Kidney epithelial cell (primary cell): ENCODE data around the gene SMAD6. TPM values are rescaled to one million over a fixed set of nuclear protein-coding genes. Genes with fewer than 3 reads are reported as not detected.

Experiments
- DNase-seq: peaks from one replicate; pipeline ENCODE4 v3.0.0-alpha.2; 2010; ENCODE audit warnings: low read depth
- H3K27me3 ChIP-seq: 2 replicates; pipeline ENCODE4 v1.6.0; 2011; ENCODE audit warnings: low read length; ENCODE audit not compliant: control insufficient read depth, insufficient read depth
- H3K36me3 ChIP-seq: 2 replicates; pipeline ENCODE4 v1.5.1; 2011; ENCODE audit warnings: low read length; ENCODE audit not compliant: control insufficient read depth, insufficient read depth
- H3K4me3 ChIP-seq: 2 replicates; pipeline ENCODE4 v1.5.1; 2011; ENCODE audit warnings: low read depth, mild to moderate bottlenecking, control low read depth, low read length
- total RNA-seq: library from RNA; depleted of rRNA; stranded (reverse); fragments of >200 nt; gene quantifications from 2 replicates; pipeline ENCODE4 v1.2.3, GENCODE V29; 2015
- TF ChIP-seq, protein P1 (sequence below): IDR thresholded peaks from 2 replicates; pipeline ENCODE4 v1.5.1; 2011; ENCODE audit warnings: mild to moderate bottlenecking, moderate library complexity, low read length, control low read depth, inconsistent platforms; ENCODE audit not compliant: insufficient read depth, poor library complexity, severe bottlenecking

Gene SMAD6
- total RNA-seq, 1 donor from 2014 or later: 8.3 TPM

DNA sequence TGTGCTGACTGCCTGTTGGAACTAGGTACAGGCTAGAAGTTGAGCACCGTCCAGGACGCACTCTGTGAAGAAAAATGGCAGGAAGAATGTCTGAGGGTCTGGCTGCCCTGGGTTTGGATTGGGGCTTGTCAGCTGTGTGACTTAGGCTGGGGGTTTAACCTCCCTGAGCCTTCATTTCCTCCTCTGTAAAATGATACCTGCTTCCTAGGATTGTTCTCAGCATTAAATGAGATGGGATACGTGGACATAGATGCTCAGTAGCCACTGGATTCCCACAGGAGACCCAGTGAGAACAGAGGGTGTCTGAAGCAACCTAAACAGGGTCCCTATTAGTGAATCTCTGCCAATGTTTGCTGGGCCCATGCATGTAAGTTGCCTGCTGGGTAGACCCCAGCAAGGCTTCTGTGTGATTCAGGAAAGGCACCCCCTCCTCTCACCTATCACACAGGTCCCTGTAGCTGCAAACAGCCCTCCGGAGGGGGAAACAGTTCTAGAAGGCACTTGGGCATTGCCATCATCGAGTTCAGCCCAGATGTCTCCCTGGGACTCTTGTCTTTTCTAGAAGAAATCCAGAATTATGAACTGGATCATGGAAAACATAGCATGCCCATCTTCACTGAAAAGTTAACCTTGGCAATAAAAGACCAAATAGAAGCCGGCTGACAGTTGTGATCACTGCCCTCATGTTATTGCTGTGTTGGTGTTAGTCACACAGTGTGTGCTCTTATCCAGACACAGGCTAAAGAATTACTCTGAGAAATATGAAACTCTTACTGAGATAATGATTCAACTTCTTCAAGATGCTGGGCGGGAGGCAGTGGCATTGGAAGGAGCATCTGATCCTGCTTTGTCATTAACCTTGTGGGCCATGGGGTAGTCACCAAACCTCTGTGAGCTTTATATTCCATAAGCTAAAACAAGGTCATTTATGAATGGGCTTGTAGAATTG is 64.5 kb downstream of the SMAD6 start:
- no peak for DNase-seq
- TF ChIP-seq, protein P1, sequence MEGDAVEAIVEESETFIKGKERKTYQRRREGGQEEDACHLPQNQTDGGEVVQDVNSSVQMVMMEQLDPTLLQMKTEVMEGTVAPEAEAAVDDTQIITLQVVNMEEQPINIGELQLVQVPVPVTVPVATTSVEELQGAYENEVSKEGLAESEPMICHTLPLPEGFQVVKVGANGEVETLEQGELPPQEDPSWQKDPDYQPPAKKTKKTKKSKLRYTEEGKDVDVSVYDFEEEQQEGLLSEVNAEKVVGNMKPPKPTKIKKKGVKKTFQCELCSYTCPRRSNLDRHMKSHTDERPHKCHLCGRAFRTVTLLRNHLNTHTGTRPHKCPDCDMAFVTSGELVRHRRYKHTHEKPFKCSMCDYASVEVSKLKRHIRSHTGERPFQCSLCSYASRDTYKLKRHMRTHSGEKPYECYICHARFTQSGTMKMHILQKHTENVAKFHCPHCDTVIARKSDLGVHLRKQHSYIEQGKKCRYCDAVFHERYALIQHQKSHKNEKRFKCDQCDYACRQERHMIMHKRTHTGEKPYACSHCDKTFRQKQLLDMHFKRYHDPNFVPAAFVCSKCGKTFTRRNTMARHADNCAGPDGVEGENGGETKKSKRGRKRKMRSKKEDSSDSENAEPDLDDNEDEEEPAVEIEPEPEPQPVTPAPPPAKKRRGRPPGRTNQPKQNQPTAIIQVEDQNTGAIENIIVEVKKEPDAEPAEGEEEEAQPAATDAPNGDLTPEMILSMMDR: no peak
- no peaks in the 10 kb centered on the region for H3K36me3 ChIP-seq
- H3K27me3 ChIP-seq: no peaks in the 10 kb centered on the region
- H3K4me3 ChIP-seq: no peak overlapping the region

DNA sequence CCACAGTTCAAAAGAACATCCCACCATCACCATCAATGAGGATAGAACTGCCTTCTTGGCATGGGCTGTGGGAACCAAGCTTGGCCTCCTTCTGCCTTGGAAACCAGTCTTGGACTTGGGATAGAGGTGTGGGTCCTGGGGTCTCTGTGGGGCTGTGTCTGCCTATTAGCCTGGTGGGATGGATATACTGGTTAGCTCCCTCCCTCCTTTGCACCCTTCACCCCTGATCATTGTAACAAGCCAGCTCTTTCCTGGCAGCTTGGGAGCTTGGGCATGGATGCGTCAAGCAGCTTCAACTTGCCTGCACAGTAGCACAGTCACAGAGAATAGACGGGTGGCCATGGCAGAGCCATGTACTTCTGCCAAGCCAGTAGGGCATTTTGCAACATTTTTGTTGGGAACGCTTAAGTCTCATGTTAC is 65.2 kb downstream of the SMAD6 start:
- Histone ChIP-seq H3K27me3 (no peaks in the 10 kb centered on the region), H3K36me3 (no peaks in the 10 kb centered on the region), H3K4me3 (no peak overlapping the region)
- no peak for DNase-seq
- TF ChIP-seq, protein P1: no peak

GRCh38 chr15:66768987-66769386 is 67.0 kb downstream of the SMAD6 start:
- no peaks in the 10 kb centered on the region for H3K36me3 ChIP-seq
- DNase-seq: no peak
- H3K4me3 ChIP-seq: no peak overlapping the region
- TF ChIP-seq, protein P1: no peak
- H3K27me3 ChIP-seq: no peaks in the 10 kb centered on the region

- TF ChIP-seq, protein P1: no peak
- H3K36me3 ChIP-seq: no peaks in the 10 kb centered on the region
- no peaks in the 10 kb centered on the region for H3K27me3 ChIP-seq
- no peak for DNase-seq
- no peak overlapping the region for H3K4me3 ChIP-seq
Observed at GRCh38 chr15:66770518-66771350, 68.7 kb downstream of the SMAD6 start.

DNA sequence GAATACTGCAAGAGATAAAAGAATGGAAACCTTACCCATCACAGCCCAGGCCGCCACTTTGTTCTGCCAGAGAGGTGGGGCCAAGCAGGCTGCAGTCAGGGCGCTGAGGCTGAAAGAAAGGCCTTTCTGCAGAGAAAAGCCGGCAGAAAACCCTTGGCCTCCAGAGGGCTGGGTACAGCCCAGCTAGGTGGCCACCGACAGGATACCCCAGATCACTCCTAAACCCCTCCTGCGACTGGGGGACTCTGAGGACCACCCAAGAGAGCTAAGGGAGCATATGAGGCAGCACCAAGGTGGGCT is 69.3 kb downstream of the SMAD6 start:
- no peak for DNase-seq
- Histone ChIP-seq H3K4me3 (no peak overlapping the region), H3K27me3 (no peaks in the 10 kb centered on the region), H3K36me3 (no peaks in the 10 kb centered on the region)
- TF ChIP-seq, protein P1: no peak
